ENCODE data around the gene OXTR.

Gene OXTR

GRCh38 chr3:8790529-8790928, 21.1 kb upstream of the OXTR start:
- no peak overlapping the region for H3K4me3 ChIP-seq (ENCODE audit: insufficient read depth, low read depth, low read length)
- H3K9me3 ChIP-seq (ENCODE audit: control insufficient read depth, low read length) = no peaks in the 10 kb centered on the region
- no peaks in the 10 kb centered on the region for H3K4me1 ChIP-seq (ENCODE audit: control insufficient read depth, insufficient read depth, low read length)
- no peak overlapping the region for H3K27ac ChIP-seq (ENCODE audit: insufficient read depth, low read depth, low read length, poor library complexity, severe bottlenecking)
- H3K36me3 ChIP-seq (ENCODE audit: control insufficient read depth, insufficient read depth, low read length) = no peaks in the 10 kb centered on the region
- 94 to 95% methylated on average over 2 of the region's 2 CpGs for WGBS, 2 experiments
- H3K27me3 ChIP-seq (ENCODE audit: control insufficient read depth, insufficient read depth, low read length, poor library complexity, severe bottlenecking) = no peaks in the 10 kb centered on the region

- H3K4me1 ChIP-seq (ENCODE audit: control insufficient read depth, insufficient read depth, low read length) = no peaks in the 10 kb centered on the region
- H3K27ac ChIP-seq (ENCODE audit: insufficient read depth, low read depth, low read length, poor library complexity, severe bottlenecking) = no peak overlapping the region
- 90 to 91% methylated on average over 3 of the region's 3 CpGs for WGBS, 2 experiments
- no peaks in the 10 kb centered on the region for H3K36me3 ChIP-seq (ENCODE audit: control insufficient read depth, insufficient read depth, low read length)
- no peak overlapping the region for H3K4me3 ChIP-seq (ENCODE audit: insufficient read depth, low read depth, low read length)
- no peaks in the 10 kb centered on the region for H3K9me3 ChIP-seq (ENCODE audit: control insufficient read depth, low read length)
- no peaks in the 10 kb centered on the region for H3K27me3 ChIP-seq (ENCODE audit: control insufficient read depth, insufficient read depth, low read length, poor library complexity, severe bottlenecking)
These were observed 15.4 kb upstream of the OXTR start for GRCh38 chr3:8784676-8785435.

GRCh38 chr3:8780279-8780678, 10.9 kb upstream of the OXTR start:
- H3K27ac ChIP-seq (ENCODE audit: insufficient read depth, low read depth, low read length, poor library complexity, severe bottlenecking) = no peak overlapping the region
- H3K9me3 ChIP-seq (ENCODE audit: control insufficient read depth, low read length) = no peaks in the 10 kb centered on the region
- H3K4me1 ChIP-seq (ENCODE audit: control insufficient read depth, insufficient read depth, low read length) = no peaks in the 10 kb centered on the region
- no peaks in the 10 kb centered on the region for H3K36me3 ChIP-seq (ENCODE audit: control insufficient read depth, insufficient read depth, low read length)
- no peaks in the 10 kb centered on the region for H3K27me3 ChIP-seq (ENCODE audit: control insufficient read depth, insufficient read depth, low read length, poor library complexity, severe bottlenecking)
- H3K4me3 ChIP-seq (ENCODE audit: insufficient read depth, low read depth, low read length) = no peak overlapping the region

- no peaks in the 10 kb centered on the region for H3K9me3 ChIP-seq (ENCODE audit: control insufficient read depth, low read length)
- 90 to 91% methylated on average over 5 of the region's 5 CpGs for WGBS, 2 experiments
- no peaks in the 10 kb centered on the region for H3K27me3 ChIP-seq (ENCODE audit: control insufficient read depth, insufficient read depth, low read length, poor library complexity, severe bottlenecking)
- H3K4me1 ChIP-seq (ENCODE audit: control insufficient read depth, insufficient read depth, low read length) = no peaks in the 10 kb centered on the region
- H3K4me3 ChIP-seq (ENCODE audit: insufficient read depth, low read depth, low read length) = no peak overlapping the region
- H3K36me3 ChIP-seq (ENCODE audit: control insufficient read depth, insufficient read depth, low read length) = no peaks in the 10 kb centered on the region
- no peak overlapping the region for H3K27ac ChIP-seq (ENCODE audit: insufficient read depth, low read depth, low read length, poor library complexity, severe bottlenecking)
These were observed 9.1 kb upstream of the OXTR start for GRCh38 chr3:8778475-8778874.

- Histone ChIP-seq H3K4me3 (ENCODE audit: insufficient read depth, low read depth, low read length) (no peak overlapping the region), H3K4me1 (ENCODE audit: control insufficient read depth, insufficient read depth, low read length) (no peaks in the 10 kb centered on the region), H3K27ac (ENCODE audit: insufficient read depth, low read depth, low read length, poor library complexity, severe bottlenecking) (no peak overlapping the region), H3K36me3 (ENCODE audit: control insufficient read depth, insufficient read depth, low read length) (no peaks in the 10 kb centered on the region), H3K27me3 (ENCODE audit: control insufficient read depth, insufficient read depth, low read length, poor library complexity, severe bottlenecking) (no peaks in the 10 kb centered on the region), H3K9me3 (ENCODE audit: control insufficient read depth, low read length) (no peaks in the 10 kb centered on the region)
- 92 to 96% methylated on average over 5 of the region's 5 CpGs for WGBS, 2 experiments
These were observed 8.5 kb upstream of the OXTR start for GRCh38 chr3:8777978-8778267.

GRCh38 chr3:8777201-8777977, 8.0 kb upstream of the OXTR start:
- 92 to 98% methylated on average over 3 to 5 of the region's 5 CpGs for WGBS, 2 experiments
- no peaks in the 10 kb centered on the region for H3K9me3 ChIP-seq (ENCODE audit: control insufficient read depth, low read length)
- H3K27ac ChIP-seq (ENCODE audit: insufficient read depth, low read depth, low read length, poor library complexity, severe bottlenecking) = no peak overlapping the region
- H3K4me1 ChIP-seq (ENCODE audit: control insufficient read depth, insufficient read depth, low read length) = no peaks in the 10 kb centered on the region
- H3K36me3 ChIP-seq (ENCODE audit: control insufficient read depth, insufficient read depth, low read length) = no peaks in the 10 kb centered on the region
- no peaks in the 10 kb centered on the region for H3K27me3 ChIP-seq (ENCODE audit: control insufficient read depth, insufficient read depth, low read length, poor library complexity, severe bottlenecking)
- no peak overlapping the region for H3K4me3 ChIP-seq (ENCODE audit: insufficient read depth, low read depth, low read length)

- Histone ChIP-seq H3K36me3 (ENCODE audit: control insufficient read depth, insufficient read depth, low read length) (no peaks in the 10 kb centered on the region), H3K27ac (ENCODE audit: insufficient read depth, low read depth, low read length, poor library complexity, severe bottlenecking) (no peak overlapping the region), H3K4me1 (ENCODE audit: control insufficient read depth, insufficient read depth, low read length) (no peaks in the 10 kb centered on the region), H3K9me3 (ENCODE audit: control insufficient read depth, low read length) (no peaks in the 10 kb centered on the region), H3K4me3 (ENCODE audit: insufficient read depth, low read depth, low read length) (no peak overlapping the region), H3K27me3 (ENCODE audit: control insufficient read depth, insufficient read depth, low read length, poor library complexity, severe bottlenecking) (no peaks in the 10 kb centered on the region)
- 65 to 73% methylated on average over 4 of the region's 4 CpGs for WGBS, 2 experiments
These were observed 7.0 kb upstream of the OXTR start for GRCh38 chr3:8776406-8776805.

GRCh38 chr3:8775602-8776001, 6.2 kb upstream of the OXTR start:
- Histone ChIP-seq H3K27ac (ENCODE audit: insufficient read depth, low read depth, low read length, poor library complexity, severe bottlenecking) (no peak overlapping the region), H3K9me3 (ENCODE audit: control insufficient read depth, low read length) (no peaks in the 10 kb centered on the region), H3K36me3 (ENCODE audit: control insufficient read depth, insufficient read depth, low read length) (no peaks in the 10 kb centered on the region), H3K4me3 (ENCODE audit: insufficient read depth, low read depth, low read length) (no peak overlapping the region), H3K27me3 (ENCODE audit: control insufficient read depth, insufficient read depth, low read length, poor library complexity, severe bottlenecking) (peaks cover 2% of the 10 kb centered on the region), H3K4me1 (ENCODE audit: control insufficient read depth, insufficient read depth, low read length) (no peaks in the 10 kb centered on the region)
- 91 to 94% methylated on average over 6 of the region's 6 CpGs for WGBS, 2 experiments

- Histone ChIP-seq H3K4me1 (ENCODE audit: control insufficient read depth, insufficient read depth, low read length) (no peaks in the 10 kb centered on the region), H3K9me3 (ENCODE audit: control insufficient read depth, low read length) (no peaks in the 10 kb centered on the region), H3K36me3 (ENCODE audit: control insufficient read depth, insufficient read depth, low read length) (no peaks in the 10 kb centered on the region), H3K27ac (ENCODE audit: insufficient read depth, low read depth, low read length, poor library complexity, severe bottlenecking) (no peak overlapping the region), H3K4me3 (ENCODE audit: insufficient read depth, low read depth, low read length) (no peak overlapping the region), H3K27me3 (ENCODE audit: control insufficient read depth, insufficient read depth, low read length, poor library complexity, severe bottlenecking) (peaks cover 6% of the 10 kb centered on the region)
- WGBS, 2 experiments = 80 to 84% methylated on average over 5 of the region's 5 CpGs
These were observed 5.8 kb upstream of the OXTR start for GRCh38 chr3:8775181-8775580.

GRCh38 chr3:8773941-8774542, 4.6 kb upstream of the OXTR start:
- 89 to 92% methylated on average over 5 of the region's 5 CpGs for WGBS, 2 experiments
- Histone ChIP-seq H3K4me3 (ENCODE audit: insufficient read depth, low read depth, low read length) (no peak overlapping the region), H3K9me3 (ENCODE audit: control insufficient read depth, low read length) (no peaks in the 10 kb centered on the region)

More at GRCh38 chr3:8773941-8774542, 4.6 kb upstream of the OXTR start:
- Histone ChIP-seq H3K4me1 (ENCODE audit: control insufficient read depth, insufficient read depth, low read length) (no peaks in the 10 kb centered on the region), H3K36me3 (ENCODE audit: control insufficient read depth, insufficient read depth, low read length) (no peaks in the 10 kb centered on the region), H3K27me3 (ENCODE audit: control insufficient read depth, insufficient read depth, low read length, poor library complexity, severe bottlenecking) (peaks cover 17% of the 10 kb centered on the region), H3K27ac (ENCODE audit: insufficient read depth, low read depth, low read length, poor library complexity, severe bottlenecking) (no peak overlapping the region)

Data from ectodermal cell (in vitro differentiated cells).